H9 (cell line): Measurements from ENCODE around the gene ADM. TPM values are rescaled to one million over a fixed set of nuclear protein-coding genes. Genes with fewer than 3 reads are reported as not detected.
A peak's percentile ranks its signal among the peaks of the same experiment; 100 is the strongest.

Experiments used
- DNase-seq: peaks from one replicate; pipeline ENCODE4 v3.0.0-alpha.2; 2017
- H2AFZ ChIP-seq: one replicate; pipeline ENCODE4 v1.6.1; 2013; ENCODE audit warnings: mild to moderate bottlenecking, low read length, control low read depth, moderate library complexity
- H2AK5ac ChIP-seq: 2 replicates; pipeline ENCODE4 v1.6.1; 2013; ENCODE audit warnings: low read length, control low read depth, mixed read lengths; ENCODE audit not compliant: insufficient read length
- H2BK120ac ChIP-seq: one replicate; pipeline ENCODE4 v1.6.1; 2013; ENCODE audit warnings: low read depth, mild to moderate bottlenecking, low read length, control low read depth, inconsistent platforms; ENCODE audit not compliant: poor library complexity, severe bottlenecking
- H2BK12ac ChIP-seq: 2 replicates; pipeline ENCODE4 v1.6.1; 2013; ENCODE audit warnings: low read length, control low read depth, mixed read lengths, low read depth; ENCODE audit not compliant: insufficient read length
- H2BK15ac ChIP-seq: 2 replicates; pipeline ENCODE4 v1.6.1; 2013; ENCODE audit warnings: low read depth, low read length, control low read depth
- H2BK20ac ChIP-seq: one replicate; pipeline ENCODE4 v1.6.1; 2013; ENCODE audit warnings: low read depth, mild to moderate bottlenecking, low read length, control low read depth, inconsistent platforms; ENCODE audit not compliant: poor library complexity, severe bottlenecking
- H2BK5ac ChIP-seq: 2 replicates; pipeline ENCODE4 v1.6.1; 2013; ENCODE audit warnings: low read length, control low read depth, mixed read lengths; ENCODE audit not compliant: insufficient read length
- H3K14ac ChIP-seq: 2 replicates; pipeline ENCODE4 v1.6.1; 2013; ENCODE audit warnings: low read length, control low read depth; ENCODE audit not compliant: insufficient read depth
- H3K18ac ChIP-seq: 2 replicates; pipeline ENCODE4 v1.6.1; 2013; ENCODE audit warnings: low read depth, mild to moderate bottlenecking, mixed read lengths, low read length, control low read depth; ENCODE audit not compliant: insufficient read length
- H3K23ac ChIP-seq: 2 replicates; pipeline ENCODE4 v1.6.1; 2013; ENCODE audit warnings: low read length, control low read depth, mixed read lengths, low read depth; ENCODE audit not compliant: insufficient read length
- H3K23me2 ChIP-seq: 2 replicates; pipeline ENCODE4 v1.6.1; 2013; ENCODE audit warnings: low read depth, mild to moderate bottlenecking, mixed read lengths, low read length, control low read depth; ENCODE audit not compliant: insufficient read length, poor library complexity, severe bottlenecking
- H3K27ac ChIP-seq: 2 replicates; pipeline ENCODE4 v1.5.1; 2013; ENCODE audit warnings: low read length, control low read depth, mixed read lengths, low read depth; ENCODE audit not compliant: insufficient read length
- H3K27me3 ChIP-seq: 2 replicates; pipeline ENCODE4 v1.6.1; 2013; ENCODE audit warnings: low read length, control low read depth, inconsistent platforms; ENCODE audit not compliant: insufficient read depth
- H3K4ac ChIP-seq: 2 replicates; pipeline ENCODE4 v1.6.1; 2013; ENCODE audit warnings: low read depth, mild to moderate bottlenecking, control low read depth, inconsistent platforms, low read length, moderate library complexity
- H3K4me1 ChIP-seq: 2 replicates; pipeline ENCODE4 v1.6.1; 2013; ENCODE audit warnings: low read length, control low read depth, inconsistent platforms; ENCODE audit not compliant: insufficient read depth
- H3K4me2 ChIP-seq: 2 replicates; pipeline ENCODE4 v1.6.1; 2013; ENCODE audit warnings: low read length, control low read depth, mixed read lengths; ENCODE audit not compliant: insufficient read length, insufficient read depth
- H3K56ac ChIP-seq: 2 replicates; pipeline ENCODE4 v1.6.1; 2013; ENCODE audit warnings: low read depth, mild to moderate bottlenecking, mixed read lengths, low read length, control low read depth; ENCODE audit not compliant: insufficient read length
- H3K79me1 ChIP-seq: 2 replicates; pipeline ENCODE4 v1.6.1; 2013; ENCODE audit warnings: low read depth, mild to moderate bottlenecking, moderate library complexity, low read length, control low read depth, inconsistent platforms; ENCODE audit not compliant: insufficient read depth, poor library complexity, severe bottlenecking
- H3K79me2 ChIP-seq: 2 replicates; pipeline ENCODE4 v1.6.1; 2013; ENCODE audit warnings: low read length, control low read depth, inconsistent platforms; ENCODE audit not compliant: insufficient read depth
- H3K9ac ChIP-seq: 2 replicates; pipeline ENCODE4 v1.6.1; 2013; ENCODE audit warnings: low read length, control low read depth, mixed read lengths; ENCODE audit not compliant: insufficient read length; ENCODE audit errors: extremely low read depth
- H3K9me3 ChIP-seq: one replicate; pipeline ENCODE4 v1.6.1; 2013; ENCODE audit warnings: low read depth, low read length, inconsistent platforms; ENCODE audit not compliant: control insufficient read depth
- H3T11ph ChIP-seq: one replicate; pipeline ENCODE4 v1.6.1; 2013; ENCODE audit warnings: mild to moderate bottlenecking, low read length, control low read depth, inconsistent platforms
- H4K20me1 ChIP-seq: one replicate; pipeline ENCODE4 v1.6.1; 2013; ENCODE audit not compliant: control insufficient read depth, insufficient read length, insufficient read depth
- H4K5ac ChIP-seq: 2 replicates; pipeline ENCODE4 v1.6.1; 2013; ENCODE audit warnings: low read depth, mild to moderate bottlenecking, mixed read lengths, low read length, control low read depth; ENCODE audit not compliant: insufficient read length
- H4K8ac ChIP-seq: replicated peaks from 2 replicates; pipeline ENCODE4 v1.6.1; 2013; ENCODE audit warnings: low read length, control low read depth, mixed read lengths, low read depth; ENCODE audit not compliant: insufficient read length
- H4K91ac ChIP-seq: 2 replicates; pipeline ENCODE4 v1.6.1; 2013; ENCODE audit warnings: low read depth, mild to moderate bottlenecking, moderate library complexity, mixed read lengths, low read length, control low read depth; ENCODE audit not compliant: insufficient read length
- H3K27ac Mint-ChIP-seq, 3 experiments: 2 replicates in 2 of 3; 3 replicates in 1 of 3; pipeline ENCODE4 v1.8.0; 2020 to 2021; ENCODE audit warnings: mixed read lengths in 3 of 3, mild to moderate bottlenecking in 1 of 3, moderate library complexity in 1 of 3
- H3K27me3 Mint-ChIP-seq: 2 replicates; pipeline ENCODE4 v1.8.0; 2021; ENCODE audit warnings: low read depth, mild to moderate bottlenecking, moderate library complexity, mixed read lengths
- H3K36me3 Mint-ChIP-seq, 3 experiments: 2 replicates in 2 of 3; 3 replicates in 1 of 3; pipeline ENCODE4 v1.8.0; 2020 to 2021; ENCODE audit warnings: low read depth in 3 of 3, mixed read lengths in 3 of 3; ENCODE audit not compliant: insufficient read depth in 1 of 3
- H3K4me1 Mint-ChIP-seq, 2 experiments: 2 replicates each; pipeline ENCODE4 v1.8.0; 2020; ENCODE audit warnings: mixed read lengths in 2 of 2
- H3K4me3 Mint-ChIP-seq, 2 experiments: 2 replicates in 1 of 2; 3 replicates in 1 of 2; pipeline ENCODE4 v1.8.0; 2020 to 2021; ENCODE audit warnings: mild to moderate bottlenecking in 2 of 2, mixed read lengths in 2 of 2, moderate library complexity in 1 of 2
- H3K9me3 Mint-ChIP-seq, 2 experiments: 2 replicates in 1 of 2; 3 replicates in 1 of 2; pipeline ENCODE4 v1.8.0; 2020; ENCODE audit warnings: mild to moderate bottlenecking in 2 of 2, mixed read lengths in 2 of 2, moderate library complexity in 1 of 2
- CTCF ChIP-seq: fragments of 200-600 bp; sonication (generic); conservative IDR thresholded peaks from 3 replicates; pipeline ENCODE4 v1.8.0; 2021; ENCODE audit warnings: antibody characterized with exemption, mild to moderate bottlenecking
- WGBS: extraction: QIAGEN DNeasy Blood & Tissue Kit; methylation state at CpG from one replicate; pipeline ENCODE4 v1.1.7; 2013; ENCODE audit warnings: missing lambda C conversion rate, low lambda C conversion rate, mixed read lengths; ENCODE audit not compliant: insufficient read length; ENCODE audit errors: extremely low coverage; 5-methylcytosine and 5-hydroxymethylcytosine counted together
- total RNA-seq: library from RNA; stranded (reverse); gene quantifications from 2 replicates; pipeline ENCODE4 v1.2.1, GENCODE V29; 2021

The ADM gene
- total RNA-seq, 1 experiment from 2014 or later, result 99.1 TPM

GRCh38 chr11:10307022-10307399 lies 2.1 kb downstream of the ADM start:
- Histone ChIP-seq H4K5ac (no peak overlapping the region), H4K20me1 (no peaks in the 10 kb centered on the region), H2BK5ac (no peak overlapping the region), H3K14ac (no peak overlapping the region), H3K23me2 (peaks cover 39% of the 10 kb centered on the region), H2BK15ac (no peak overlapping the region), H2AFZ (no peak overlapping the region), H3K9ac (peak overlapping the region; percentile 69), H3K18ac (no peak overlapping the region), H4K91ac (no peak overlapping the region), H3K79me2 (peaks cover 7% of the 10 kb centered on the region; the same call in 1 of the 2 replicates), H3K56ac (no peak overlapping the region), H2BK12ac (no peak overlapping the region), H2AK5ac (no peak overlapping the region), H3K23ac (no peak overlapping the region), H3K9me3 (no peaks in the 10 kb centered on the region), H3K4me2 (peak overlapping the region; percentile 75), H2BK120ac (no peak overlapping the region), H3K79me1 (no peaks in the 10 kb centered on the region), H3K27ac (no peak overlapping the region), H3K4me1 (peaks cover 8% of the 10 kb centered on the region), H3K27me3 (no peaks in the 10 kb centered on the region; the same call in 1 of the 2 replicates), H3K4ac (no peak overlapping the region), H2BK20ac (no peak overlapping the region), H4K8ac (no peak overlapping the region), H3T11ph (no peak overlapping the region)
- Mint-ChIP-seq H3K9me3 (peaks cover 0 to 1% of the 10 kb centered on the region in 2 experiments; a peak in 3 of 5 replicates), H3K4me3 (peak overlapping the region; percentile 84 to 93), H3K36me3 (peaks cover 7 to 24% (median 21%) of the 10 kb centered on the region in 3 experiments; a peak in 6 of 7 replicates), H3K27me3 (peaks cover 29% of the 10 kb centered on the region), H3K27ac (peak overlapping the region in 2 of 3 experiments; percentile 3 to 45; a peak in 3 of 7 replicates), H3K4me1 (peaks cover 44 to 53% of the 10 kb centered on the region in 2 experiments)
- WGBS, result no CpG with 5 or more reads among the region's 9 CpGs
- no peak for DNase-seq
- TF ChIP-seq CTCF, result no peak
